ENCODE results near the gene CNTNAP5.

Gene CNTNAP5

GRCh38 chr2:124323321-124323720, 298.2 kb downstream of the CNTNAP5 start:
- POLR2A ChIA-PET: no interaction called here

DNA sequence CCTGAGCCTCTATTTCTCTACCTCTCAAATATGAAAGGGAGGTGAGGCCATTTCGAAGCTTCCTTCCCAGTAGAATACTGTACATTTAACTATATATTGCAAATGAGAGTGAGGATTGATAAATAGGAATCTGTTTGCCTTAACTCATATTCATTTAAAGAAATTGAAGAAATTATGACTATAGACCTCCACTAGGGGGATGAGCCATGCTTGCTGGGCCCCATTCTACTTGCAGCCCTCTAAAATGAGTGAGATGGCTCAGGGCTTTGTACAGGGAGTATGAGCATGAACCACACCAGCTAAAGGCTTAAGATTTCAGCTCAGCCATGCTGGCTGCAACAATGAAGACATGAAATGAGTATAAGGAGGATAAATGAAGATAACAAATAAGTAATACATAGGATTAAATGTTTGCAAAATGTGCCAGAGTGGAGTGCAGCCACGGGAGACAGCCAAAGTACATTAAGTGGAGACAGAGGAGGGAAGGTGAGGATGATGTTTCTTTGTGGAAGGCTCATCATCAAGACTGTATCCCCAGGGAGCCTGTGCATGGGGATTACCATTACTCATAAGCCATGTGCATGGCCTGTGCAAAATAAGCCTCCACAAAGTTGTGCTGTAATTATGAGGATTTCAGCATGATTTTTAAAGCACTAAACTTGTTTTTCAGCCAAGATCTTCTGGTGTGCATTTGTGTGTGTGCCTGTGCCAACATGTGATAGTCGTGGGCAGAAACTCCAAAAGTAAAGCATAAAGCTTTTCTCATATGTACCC, 300.8 kb downstream of the CNTNAP5 start:
- ChIA-PET POLR2A (no interaction called here), CTCF (no interaction called here)
- DNase-seq (ENCODE audit: low read depth, low spot score): no peak
- no peak overlapping the region for H3K4me3 ChIP-seq (ENCODE audit: low read depth, low read length)
- TF ChIP-seq CTCF (IDR thresholded peaks at IDR 0.05; ENCODE audit: insufficient read depth, low read length, missing control alignments): no peak

More at GRCh38 chr2:124323321-124323720, 298.2 kb downstream of the CNTNAP5 start:
- TF ChIP-seq CTCF (IDR thresholded peaks at IDR 0.05; ENCODE audit: insufficient read depth, low read length, missing control alignments): no peak
- no peak for DNase-seq (ENCODE audit: low read depth, low spot score)
- H3K4me3 ChIP-seq (ENCODE audit: low read depth, low read length): no peak overlapping the region
- CTCF ChIA-PET: no interaction called here

DNA sequence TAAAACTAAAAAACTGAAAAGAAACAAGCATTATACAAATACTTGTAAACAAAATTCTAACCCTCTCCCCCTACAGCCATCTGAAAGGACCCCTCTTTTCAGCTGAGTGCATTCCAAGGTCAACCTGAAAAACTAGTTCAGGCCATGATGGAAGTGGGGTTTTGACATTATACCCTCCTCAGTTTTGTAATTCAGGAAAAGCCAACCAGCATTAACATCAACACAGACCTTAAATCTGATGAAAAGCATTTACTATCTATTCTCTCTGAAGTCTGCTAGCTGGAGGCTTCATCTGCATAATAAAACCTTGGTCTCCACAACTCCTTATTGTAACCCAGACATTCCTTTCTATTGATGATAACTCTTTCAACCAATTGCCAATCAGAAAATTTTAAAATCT, 302.2 kb downstream of the CNTNAP5 start:
- CTCF ChIA-PET: no interaction called here
- no peak for DNase-seq (ENCODE audit: low read depth, low spot score)
- POLR2A ChIA-PET: no interaction called here
- TF ChIP-seq CTCF (IDR thresholded peaks at IDR 0.05; ENCODE audit: insufficient read depth, low read length, missing control alignments): no peak
- no peak overlapping the region for H3K4me3 ChIP-seq (ENCODE audit: low read depth, low read length)

GRCh38 chr2:124328397-124328796, 303.3 kb downstream of the CNTNAP5 start:
- POLR2A ChIA-PET: no interaction called here
- no peak overlapping the region for H3K4me3 ChIP-seq (ENCODE audit: low read depth, low read length)
- CTCF ChIA-PET: no interaction called here
- no peak for TF ChIP-seq CTCF (IDR thresholded peaks at IDR 0.05; ENCODE audit: insufficient read depth, low read length, missing control alignments)
- no peak for DNase-seq (ENCODE audit: low read depth, low spot score)

DNA sequence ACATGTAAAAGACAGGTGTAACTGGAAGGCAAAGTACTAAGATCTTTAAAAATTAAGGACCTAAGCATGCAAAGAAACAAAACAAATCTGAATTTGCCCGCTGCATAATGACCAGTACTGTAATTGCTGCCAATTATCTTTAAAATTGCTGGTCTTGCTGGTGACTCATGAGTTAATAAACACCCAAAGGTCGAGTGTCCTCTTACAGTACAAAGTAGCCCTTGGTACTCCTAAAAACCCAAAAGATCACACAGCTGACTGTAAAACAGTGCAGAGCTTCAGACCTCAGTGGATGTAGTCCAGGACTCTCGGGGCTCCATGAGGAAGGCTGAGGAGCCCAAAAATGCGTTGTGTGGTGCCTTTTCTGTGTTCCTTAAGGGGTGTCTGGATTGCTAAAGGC, 308.7 kb downstream of the CNTNAP5 start:
- no peak for TF ChIP-seq CTCF (IDR thresholded peaks at IDR 0.05; ENCODE audit: insufficient read depth, low read length, missing control alignments)
- DNase-seq (ENCODE audit: low read depth, low spot score): no peak
- CTCF ChIA-PET: no interaction called here
- no peak overlapping the region for H3K4me3 ChIP-seq (ENCODE audit: low read depth, low read length)
- POLR2A ChIA-PET: no interaction called here

GRCh38 chr2:124335058-124335457, 310.0 kb downstream of the CNTNAP5 start:
- CTCF ChIA-PET: no interaction called here
- no peak for DNase-seq (ENCODE audit: low read depth, low spot score)
- TF ChIP-seq CTCF (IDR thresholded peaks at IDR 0.05; ENCODE audit: insufficient read depth, low read length, missing control alignments): no peak
- POLR2A ChIA-PET: no interaction called here
- H3K4me3 ChIP-seq (ENCODE audit: low read depth, low read length): no peak overlapping the region
